GM20000 (cell line): ENCODE data around the gene TTC7B.

Experiments used
- DNase-seq: peaks from one replicate; pipeline ENCODE4 v3.0.0; 2012; ENCODE audit warnings: low spot score
- CTCF ChIP-seq: IDR thresholded peaks from 2 replicates; pipeline ENCODE4 v1.5.1; 2012; ENCODE audit warnings: mild to moderate bottlenecking, control low read depth; ENCODE audit errors: extremely low read depth, missing control alignments

TTC7B gene

GRCh38 chr14:90661866-90662265 lies 154.4 kb downstream of the TTC7B start:
- no peak for DNase-seq
- TF ChIP-seq CTCF = no peak

- no peak for TF ChIP-seq CTCF
- no peak for DNase-seq
Measured at GRCh38 chr14:90660865-90661570, 155.2 kb downstream of the TTC7B start.

- no peak for TF ChIP-seq CTCF
- no peak for DNase-seq
Measured at GRCh38 chr14:90659156-90659555, 157.1 kb downstream of the TTC7B start.

GRCh38 chr14:90658541-90658967 lies 157.7 kb downstream of the TTC7B start:
- TF ChIP-seq CTCF = no peak
- DNase-seq = peak; percentile 13

GRCh38 chr14:90656973-90657372 lies 159.3 kb downstream of the TTC7B start:
- no peak for DNase-seq
- TF ChIP-seq CTCF = no peak

- DNase-seq = no peak
- no peak for TF ChIP-seq CTCF
Measured at GRCh38 chr14:90655829-90656228, 160.4 kb downstream of the TTC7B start.

GRCh38 chr14:90654831-90655276 lies 161.4 kb downstream of the TTC7B start:
- no peak for DNase-seq
- no peak for TF ChIP-seq CTCF
